Gastroesophageal sphincter (tissue), 3 donors: ENCODE data around the gene RGS11.

Experiments used
- EP300 ChIP-seq: sonication (generic); formaldehyde crosslinking; IDR thresholded peaks from one replicate; pipeline ENCODE4 v1.6.1; 2017; ENCODE audit warnings: antibody characterized with exemption, mild to moderate bottlenecking
- POLR2A ChIP-seq, 2 donors: fragments of 450-650 bp; IDR thresholded peaks; one replicate each; pipeline ENCODE4 v1.6.1; 2017; ENCODE audit warnings: antibody characterized with exemption in 2 of 2, mild to moderate bottlenecking in 2 of 2, moderate library complexity in 1 of 2
- POLR2AphosphoS5 ChIP-seq: sonication (generic); formaldehyde crosslinking; IDR thresholded peaks from one replicate; pipeline ENCODE4 v1.6.1; 2017; ENCODE audit warnings: antibody characterized with exemption
- TF ChIP-seq, protein P1 (sequence below), 4 experiments: fragments of 200-600 bp in 2 of 4; fragments of 450-650 bp in 2 of 4; sonication (generic) in 1 of 4; IDR thresholded peaks; one replicate each; pipeline ENCODE4 v1.5.1; 2017 to 2019; ENCODE audit warnings: antibody characterized with exemption in 4 of 4, mild to moderate bottlenecking in 2 of 4, moderate library complexity in 2 of 4

DNA sequence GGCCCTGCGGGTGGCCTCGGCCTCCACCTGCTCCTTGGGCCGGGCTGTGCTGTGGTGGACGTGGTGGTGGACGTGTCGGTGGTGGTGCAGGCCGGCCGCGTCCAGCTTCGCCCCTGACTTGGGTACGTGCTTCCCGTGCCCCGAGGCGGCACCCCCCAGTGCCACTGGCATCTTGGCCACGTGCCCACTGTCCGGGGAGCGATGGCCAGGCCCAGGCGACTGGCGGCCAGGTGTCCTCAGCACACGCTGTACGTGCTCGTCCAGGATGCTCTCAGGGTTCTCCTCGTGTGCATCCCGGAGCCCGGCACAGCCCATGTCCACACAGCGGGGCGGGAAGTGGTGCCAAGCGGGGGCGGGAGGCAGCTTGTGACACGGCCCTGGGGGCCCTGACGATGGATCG lies 22.1 kb upstream of the RGS11 start:
- TF ChIP-seq, protein P1, sequence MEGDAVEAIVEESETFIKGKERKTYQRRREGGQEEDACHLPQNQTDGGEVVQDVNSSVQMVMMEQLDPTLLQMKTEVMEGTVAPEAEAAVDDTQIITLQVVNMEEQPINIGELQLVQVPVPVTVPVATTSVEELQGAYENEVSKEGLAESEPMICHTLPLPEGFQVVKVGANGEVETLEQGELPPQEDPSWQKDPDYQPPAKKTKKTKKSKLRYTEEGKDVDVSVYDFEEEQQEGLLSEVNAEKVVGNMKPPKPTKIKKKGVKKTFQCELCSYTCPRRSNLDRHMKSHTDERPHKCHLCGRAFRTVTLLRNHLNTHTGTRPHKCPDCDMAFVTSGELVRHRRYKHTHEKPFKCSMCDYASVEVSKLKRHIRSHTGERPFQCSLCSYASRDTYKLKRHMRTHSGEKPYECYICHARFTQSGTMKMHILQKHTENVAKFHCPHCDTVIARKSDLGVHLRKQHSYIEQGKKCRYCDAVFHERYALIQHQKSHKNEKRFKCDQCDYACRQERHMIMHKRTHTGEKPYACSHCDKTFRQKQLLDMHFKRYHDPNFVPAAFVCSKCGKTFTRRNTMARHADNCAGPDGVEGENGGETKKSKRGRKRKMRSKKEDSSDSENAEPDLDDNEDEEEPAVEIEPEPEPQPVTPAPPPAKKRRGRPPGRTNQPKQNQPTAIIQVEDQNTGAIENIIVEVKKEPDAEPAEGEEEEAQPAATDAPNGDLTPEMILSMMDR (IDR thresholded peaks at IDR 0.05) = no peak
- no peak for TF ChIP-seq POLR2A (IDR thresholded peaks at IDR 0.05)
- TF ChIP-seq POLR2AphosphoS5 = no peak
- TF ChIP-seq EP300 = no peak
